ENCODE data around the gene FREM1.

DNA sequence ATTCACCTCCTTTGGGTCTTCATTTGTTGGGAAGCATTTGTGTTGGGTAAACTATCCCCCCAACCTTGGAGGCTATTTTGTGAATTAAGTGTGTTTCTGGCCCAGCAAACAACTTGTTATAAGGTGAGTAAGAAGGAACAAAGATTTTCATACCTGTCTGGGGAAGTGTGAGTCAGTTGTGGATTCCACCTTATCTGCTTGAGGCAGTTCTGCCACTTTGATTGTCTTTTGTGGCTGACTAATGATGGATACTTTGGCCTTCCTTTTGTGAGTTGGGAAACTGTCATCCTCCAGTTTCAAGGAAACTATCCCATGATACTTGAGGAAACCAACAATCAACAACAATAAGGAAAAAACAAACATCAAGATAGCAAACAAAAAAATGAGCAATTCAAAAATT lies 163.1 kb downstream of the FREM1 start:
- no peak for TF ChIP-seq POLR2A (IDR thresholded peaks at IDR 0.05)
- TF ChIP-seq, protein P1, sequence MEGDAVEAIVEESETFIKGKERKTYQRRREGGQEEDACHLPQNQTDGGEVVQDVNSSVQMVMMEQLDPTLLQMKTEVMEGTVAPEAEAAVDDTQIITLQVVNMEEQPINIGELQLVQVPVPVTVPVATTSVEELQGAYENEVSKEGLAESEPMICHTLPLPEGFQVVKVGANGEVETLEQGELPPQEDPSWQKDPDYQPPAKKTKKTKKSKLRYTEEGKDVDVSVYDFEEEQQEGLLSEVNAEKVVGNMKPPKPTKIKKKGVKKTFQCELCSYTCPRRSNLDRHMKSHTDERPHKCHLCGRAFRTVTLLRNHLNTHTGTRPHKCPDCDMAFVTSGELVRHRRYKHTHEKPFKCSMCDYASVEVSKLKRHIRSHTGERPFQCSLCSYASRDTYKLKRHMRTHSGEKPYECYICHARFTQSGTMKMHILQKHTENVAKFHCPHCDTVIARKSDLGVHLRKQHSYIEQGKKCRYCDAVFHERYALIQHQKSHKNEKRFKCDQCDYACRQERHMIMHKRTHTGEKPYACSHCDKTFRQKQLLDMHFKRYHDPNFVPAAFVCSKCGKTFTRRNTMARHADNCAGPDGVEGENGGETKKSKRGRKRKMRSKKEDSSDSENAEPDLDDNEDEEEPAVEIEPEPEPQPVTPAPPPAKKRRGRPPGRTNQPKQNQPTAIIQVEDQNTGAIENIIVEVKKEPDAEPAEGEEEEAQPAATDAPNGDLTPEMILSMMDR (IDR thresholded peaks at IDR 0.05), result no peak
